Stomach (tissue), 4 donors: ENCODE data around the gene NME2.

ENCODE experiments used
- EP300 ChIP-seq: sonication (generic); formaldehyde crosslinking; IDR thresholded peaks from one replicate; pipeline ENCODE4 v1.6.1; 2017; ENCODE audit warnings: antibody characterized with exemption
- POLR2A ChIP-seq, 4 donors: fragments of 450-650 bp; IDR thresholded peaks; one replicate each; pipeline ENCODE4 v1.6.1; 2016; ENCODE audit warnings: antibody characterized with exemption in 4 of 4, control low read depth in 2 of 4, mild to moderate bottlenecking in 1 of 4, moderate library complexity in 1 of 4
- POLR2AphosphoS5 ChIP-seq, 3 donors: sonication (generic); formaldehyde crosslinking; IDR thresholded peaks; one replicate each; pipeline ENCODE4 v1.6.1; 2016; ENCODE audit warnings: antibody characterized with exemption in 3 of 3
- TF ChIP-seq, protein P1 (sequence below), 7 experiments: fragments of 450-650 bp in 4 of 7; fragments of 200-600 bp in 3 of 7; sonication (generic) in 3 of 7; IDR thresholded peaks; one replicate each; pipeline ENCODE4 v1.5.1; 2016 to 2019; ENCODE audit warnings: antibody characterized with exemption in 7 of 7, control low read depth in 2 of 7, mild to moderate bottlenecking in 1 of 7

DNA sequence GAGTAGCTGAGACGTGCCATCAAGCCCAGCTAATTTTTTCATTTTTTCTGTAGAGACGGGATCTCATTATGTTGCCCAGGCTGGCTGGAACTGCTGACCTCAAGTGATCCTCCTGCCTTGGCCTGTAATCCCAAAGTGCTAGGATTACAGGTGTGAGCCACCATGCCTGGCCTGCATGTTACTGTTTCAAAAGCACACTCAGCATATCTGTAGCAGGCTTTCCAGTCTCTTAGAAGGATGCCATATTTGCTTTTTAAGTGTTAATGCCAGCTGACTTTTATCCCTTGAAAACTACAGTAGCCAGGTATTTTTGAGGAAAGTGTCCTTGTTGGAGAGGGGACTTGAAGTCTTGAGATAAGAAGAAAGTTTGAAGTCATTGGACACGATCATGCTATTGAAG, 30.3 kb upstream of the NME2 start:
- no peak for TF ChIP-seq EP300
- TF ChIP-seq, protein P1, sequence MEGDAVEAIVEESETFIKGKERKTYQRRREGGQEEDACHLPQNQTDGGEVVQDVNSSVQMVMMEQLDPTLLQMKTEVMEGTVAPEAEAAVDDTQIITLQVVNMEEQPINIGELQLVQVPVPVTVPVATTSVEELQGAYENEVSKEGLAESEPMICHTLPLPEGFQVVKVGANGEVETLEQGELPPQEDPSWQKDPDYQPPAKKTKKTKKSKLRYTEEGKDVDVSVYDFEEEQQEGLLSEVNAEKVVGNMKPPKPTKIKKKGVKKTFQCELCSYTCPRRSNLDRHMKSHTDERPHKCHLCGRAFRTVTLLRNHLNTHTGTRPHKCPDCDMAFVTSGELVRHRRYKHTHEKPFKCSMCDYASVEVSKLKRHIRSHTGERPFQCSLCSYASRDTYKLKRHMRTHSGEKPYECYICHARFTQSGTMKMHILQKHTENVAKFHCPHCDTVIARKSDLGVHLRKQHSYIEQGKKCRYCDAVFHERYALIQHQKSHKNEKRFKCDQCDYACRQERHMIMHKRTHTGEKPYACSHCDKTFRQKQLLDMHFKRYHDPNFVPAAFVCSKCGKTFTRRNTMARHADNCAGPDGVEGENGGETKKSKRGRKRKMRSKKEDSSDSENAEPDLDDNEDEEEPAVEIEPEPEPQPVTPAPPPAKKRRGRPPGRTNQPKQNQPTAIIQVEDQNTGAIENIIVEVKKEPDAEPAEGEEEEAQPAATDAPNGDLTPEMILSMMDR (IDR thresholded peaks at IDR 0.05), result no peak
- no peak for TF ChIP-seq POLR2A (IDR thresholded peaks at IDR 0.05)
- no peak for TF ChIP-seq POLR2AphosphoS5 (IDR thresholded peaks at IDR 0.05)
